Dendritic cell treated with granulocyte-macrophage colony-stimulating factor and Interleukin-4, amounts not matched to agents 40 ng/mL and 50 ng/mL, for 4 days (primary cell): ENCODE results near the gene GPR108.
"Not testable (repeated sequence)": the region's sequence is repeated elsewhere in the genome, so short reads cannot be mapped to it uniquely, and the experiment has no call there.

Experiments
- H3K27ac Mint-ChIP-seq: one replicate; pipeline ENCODE4 v1.8.0; 2022; ENCODE audit warnings: mild to moderate bottlenecking, mixed read lengths
- H3K27me3 Mint-ChIP-seq: one replicate; pipeline ENCODE4 v1.8.0; 2022; ENCODE audit warnings: mild to moderate bottlenecking, mixed read lengths
- H3K36me3 Mint-ChIP-seq: one replicate; pipeline ENCODE4 v1.8.0; 2022; ENCODE audit warnings: low read depth, mixed read lengths
- H3K4me1 Mint-ChIP-seq: one replicate; pipeline ENCODE4 v1.8.0; 2022; ENCODE audit warnings: low read depth, mixed read lengths
- H3K4me3 Mint-ChIP-seq: one replicate; pipeline ENCODE4 v1.8.0; 2022; ENCODE audit warnings: mild to moderate bottlenecking, moderate library complexity, mixed read lengths
- H3K9me3 Mint-ChIP-seq: one replicate; pipeline ENCODE4 v1.8.0; 2022; ENCODE audit warnings: mixed read lengths
- intact Hi-C: fragments of 100-400 bp; cut with micrococcal nuclease; formaldehyde crosslinking; loops from one replicate; pipeline ENCODE4 v1.15.0; 2022

The GPR108 gene

GRCh38 chr19:6717441-6717971, 19.9 kb downstream of the GPR108 start:
- Mint-ChIP-seq H3K4me3 (no peak overlapping the region), H3K4me1 (peaks cover 36% of the 10 kb centered on the region), H3K27me3 (peaks cover 27% of the 10 kb centered on the region), H3K27ac (no peak overlapping the region), H3K36me3 (no peaks in the 10 kb centered on the region), H3K9me3 (no peaks in the 10 kb centered on the region)
- intact Hi-C loops, result loop anchor here (10.0 kb wide), 1 partner anchor 83 kb away; no protein-coding TSS in a partner anchor

- Mint-ChIP-seq H3K4me1 (peaks cover 36% of the 10 kb centered on the region), H3K9me3 (no peaks in the 10 kb centered on the region), H3K27ac (no peak overlapping the region), H3K4me3 (no peak overlapping the region), H3K27me3 (peaks cover 32% of the 10 kb centered on the region), H3K36me3 (no peaks in the 10 kb centered on the region)
- intact Hi-C loops, result loop anchor here (10.0 kb wide), 1 partner anchor 82 kb away; no protein-coding TSS in a partner anchor
Observed at GRCh38 chr19:6717036-6717435, 20.3 kb downstream of the GPR108 start.

- Mint-ChIP-seq H3K4me3 (no peak overlapping the region), H3K4me1 (peaks cover 36% of the 10 kb centered on the region), H3K36me3 (no peaks in the 10 kb centered on the region), H3K9me3 (no peaks in the 10 kb centered on the region), H3K27me3 (peaks cover 35% of the 10 kb centered on the region), H3K27ac (no peak overlapping the region)
- intact Hi-C loops, result loop anchor here (10.0 kb wide), 1 partner anchor 82 kb away; no protein-coding TSS in a partner anchor
Observed at GRCh38 chr19:6716610-6716970, 20.8 kb downstream of the GPR108 start.

- peaks cover 30% of the 10 kb centered on the region for H3K4me1 Mint-ChIP-seq
- H3K36me3 Mint-ChIP-seq, result no peaks in the 10 kb centered on the region
- peaks cover 51% of the 10 kb centered on the region for H3K27me3 Mint-ChIP-seq
- intact Hi-C loops, result loop anchor here (10.0 kb wide), 1 partner anchor 80 kb away; no protein-coding TSS in a partner anchor
- no peak overlapping the region for H3K27ac Mint-ChIP-seq
- no peaks in the 10 kb centered on the region for H3K9me3 Mint-ChIP-seq
- no peak overlapping the region for H3K4me3 Mint-ChIP-seq
Observed at GRCh38 chr19:6714749-6715555, 22.4 kb downstream of the GPR108 start.

- no peaks in the 10 kb centered on the region for H3K36me3 Mint-ChIP-seq
- H3K9me3 Mint-ChIP-seq, result no peaks in the 10 kb centered on the region
- H3K27ac Mint-ChIP-seq, result no peak overlapping the region
- intact Hi-C loops, result loop anchor here (10.0 kb wide), 1 partner anchor 79 kb away; no protein-coding TSS in a partner anchor
- no peak overlapping the region for H3K4me3 Mint-ChIP-seq
- H3K4me1 Mint-ChIP-seq, result peaks cover 26% of the 10 kb centered on the region
- H3K27me3 Mint-ChIP-seq, result peaks cover 60% of the 10 kb centered on the region
Observed at GRCh38 chr19:6713773-6714692, 23.3 kb downstream of the GPR108 start.

GRCh38 chr19:6712692-6713670, 24.4 kb downstream of the GPR108 start:
- intact Hi-C loops, result loop anchor here (10.0 kb wide), 1 partner anchor 78 kb away; no protein-coding TSS in a partner anchor
- H3K9me3 Mint-ChIP-seq, result no peaks in the 10 kb centered on the region
- no peaks in the 10 kb centered on the region for H3K36me3 Mint-ChIP-seq
- no peak overlapping the region for H3K27ac Mint-ChIP-seq
- H3K27me3 Mint-ChIP-seq, result peaks cover 71% of the 10 kb centered on the region
- no peak overlapping the region for H3K4me3 Mint-ChIP-seq
- peaks cover 23% of the 10 kb centered on the region for H3K4me1 Mint-ChIP-seq

- H3K36me3 Mint-ChIP-seq, result no peaks in the 10 kb centered on the region
- peaks cover 15% of the 10 kb centered on the region for H3K4me1 Mint-ChIP-seq
- peaks cover 72% of the 10 kb centered on the region for H3K27me3 Mint-ChIP-seq
- H3K4me3 Mint-ChIP-seq, result no peak overlapping the region
- no peaks in the 10 kb centered on the region for H3K9me3 Mint-ChIP-seq
- H3K27ac Mint-ChIP-seq, result no peak overlapping the region
- intact Hi-C loops, result loop anchor here (10.0 kb wide), 1 partner anchor 77 kb away; no protein-coding TSS in a partner anchor
Observed at GRCh38 chr19:6712231-6712630, 25.1 kb downstream of the GPR108 start.

- Mint-ChIP-seq H3K27me3 (peaks cover 69% of the 10 kb centered on the region), H3K36me3 (no peaks in the 10 kb centered on the region), H3K4me1 (peaks cover 14% of the 10 kb centered on the region), H3K27ac (no peak overlapping the region), H3K4me3 (no peak overlapping the region), H3K9me3 (no peaks in the 10 kb centered on the region)
- intact Hi-C loops, result loop anchor here (10.0 kb wide), 1 partner anchor 77 kb away; no protein-coding TSS in a partner anchor
Observed at GRCh38 chr19:6711605-6712004, 25.8 kb downstream of the GPR108 start.

GRCh38 chr19:6711078-6711361, 26.4 kb downstream of the GPR108 start:
- Mint-ChIP-seq H3K4me1 (peaks cover 14% of the 10 kb centered on the region), H3K27ac (no peak overlapping the region), H3K27me3 (peaks cover 69% of the 10 kb centered on the region), H3K4me3 (no peak overlapping the region), H3K9me3 (no peaks in the 10 kb centered on the region), H3K36me3 (no peaks in the 10 kb centered on the region)
- intact Hi-C loops, result loop anchor here (10.0 kb wide), 1 partner anchor 76 kb away; no protein-coding TSS in a partner anchor

- Mint-ChIP-seq H3K4me1 (peaks cover 14% of the 10 kb centered on the region), H3K36me3 (no peaks in the 10 kb centered on the region), H3K27ac (no peak overlapping the region), H3K27me3 (peaks cover 69% of the 10 kb centered on the region), H3K4me3 (no peak overlapping the region), H3K9me3 (no peaks in the 10 kb centered on the region)
- intact Hi-C loops, result loop anchor here (10.0 kb wide), 1 partner anchor 76 kb away; no protein-coding TSS in a partner anchor
Observed at GRCh38 chr19:6710273-6711077, 26.9 kb downstream of the GPR108 start.

- Mint-ChIP-seq H3K9me3 (no peaks in the 10 kb centered on the region), H3K36me3 (no peaks in the 10 kb centered on the region), H3K4me3 (no peak overlapping the region), H3K27me3 (peaks cover 66% of the 10 kb centered on the region), H3K4me1 (peaks cover 14% of the 10 kb centered on the region), H3K27ac (no peak overlapping the region)
- intact Hi-C loops, result no loop called here
Observed at GRCh38 chr19:6709549-6709948, 27.8 kb downstream of the GPR108 start.

- intact Hi-C loops, H3K36me3 Mint-ChIP-seq, H3K27ac Mint-ChIP-seq, H3K9me3 Mint-ChIP-seq, H3K4me3 Mint-ChIP-seq: not testable (repeated sequence)
- H3K4me1 Mint-ChIP-seq, result peaks cover 14% of the 10 kb centered on the region
- H3K27me3 Mint-ChIP-seq, result peaks cover 61% of the 10 kb centered on the region
Observed at GRCh38 chr19:6708913-6709312, 28.5 kb downstream of the GPR108 start.
